ENCODE data around the gene SOSTDC1.

The SOSTDC1 gene

DNA sequence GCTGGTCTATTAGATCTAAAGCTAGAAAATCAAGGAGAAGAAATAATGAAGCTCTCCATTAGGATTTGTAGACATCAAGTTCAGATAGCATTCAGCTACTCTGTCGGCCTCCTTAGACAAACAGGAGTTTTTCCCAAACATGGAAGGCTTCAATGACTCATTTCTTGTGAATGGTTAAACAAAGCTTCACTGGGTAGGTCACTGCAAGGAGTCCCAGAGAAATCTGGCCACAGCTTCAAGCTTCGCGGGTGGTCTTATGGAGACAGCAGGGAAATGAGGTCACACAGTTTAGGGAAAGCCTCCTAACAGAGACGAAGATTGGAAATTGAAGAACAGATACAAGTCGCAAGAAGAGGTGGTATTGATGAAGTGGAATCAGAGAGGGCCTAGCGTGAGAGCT, 38.5 kb upstream of the SOSTDC1 start:
- no peak for TF ChIP-seq CTCF (conservative IDR thresholded peaks at IDR 0.05; ENCODE audit: control insufficient read depth, insufficient read depth, low read depth, low read length)
- peak; percentile 15 for DNase-seq (ENCODE audit: low read depth)
- no peak overlapping the region for H3K4me3 ChIP-seq (ENCODE audit: control insufficient read depth, low read depth, low read length)

DNA sequence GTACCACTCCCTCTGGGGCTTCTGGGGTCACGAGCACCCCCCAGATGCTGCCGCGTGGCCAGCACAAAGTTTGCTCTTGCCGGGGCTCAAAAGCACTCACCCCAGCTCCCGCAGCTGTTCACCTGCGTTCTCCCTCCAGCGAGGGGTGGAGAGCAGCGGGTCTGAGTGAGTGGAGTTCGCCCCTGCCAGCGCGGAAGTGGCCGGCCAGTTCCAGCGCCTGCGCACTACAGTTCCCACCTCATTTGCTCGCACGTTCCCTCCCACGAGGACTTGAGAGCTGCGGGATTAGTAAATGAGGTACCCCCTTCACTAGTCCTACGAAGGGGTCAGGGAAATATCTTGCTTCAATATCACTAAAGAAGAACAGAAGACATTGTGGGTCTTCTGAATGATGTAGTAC, 36.8 kb upstream of the SOSTDC1 start:
- H3K4me3 ChIP-seq (ENCODE audit: control insufficient read depth, low read depth, low read length) = no peak overlapping the region
- TF ChIP-seq CTCF (conservative IDR thresholded peaks at IDR 0.05; ENCODE audit: control insufficient read depth, insufficient read depth, low read depth, low read length) = no peak
- DNase-seq (ENCODE audit: low read depth) = no peak

DNA sequence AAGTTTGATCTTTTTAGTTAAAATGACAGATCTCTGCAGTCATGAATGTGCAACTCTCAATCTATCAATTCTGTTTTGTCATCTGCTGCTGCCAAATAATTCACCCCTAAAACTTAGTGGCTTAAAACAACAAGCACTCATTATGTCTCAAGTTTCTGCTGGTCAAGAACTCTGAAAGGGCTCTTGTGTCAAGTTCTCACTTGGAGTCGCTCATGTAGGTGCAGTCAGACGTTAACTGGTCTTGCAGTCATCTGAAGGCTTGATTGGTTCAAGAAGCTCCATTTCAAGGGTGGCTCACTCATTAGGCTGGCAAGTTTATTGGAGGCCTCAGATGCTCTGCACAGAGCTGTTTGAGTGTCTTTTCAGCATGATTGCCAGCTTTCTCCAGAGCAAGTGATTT, 32.6 kb upstream of the SOSTDC1 start:
- no peak for TF ChIP-seq CTCF (conservative IDR thresholded peaks at IDR 0.05; ENCODE audit: control insufficient read depth, insufficient read depth, low read depth, low read length)

GRCh38 chr7:16494955-16495719, 29.6 kb upstream of the SOSTDC1 start:
- H3K4me3 ChIP-seq (ENCODE audit: control insufficient read depth, low read depth, low read length) = no peak overlapping the region
- DNase-seq (ENCODE audit: low read depth) = no peak
- TF ChIP-seq CTCF (conservative IDR thresholded peaks at IDR 0.05; ENCODE audit: control insufficient read depth, insufficient read depth, low read depth, low read length) = no peak

More for the DNA sequence above, 32.6 kb upstream of the SOSTDC1 start:
- no peak overlapping the region for H3K4me3 ChIP-seq (ENCODE audit: control insufficient read depth, low read depth, low read length)
- no peak for DNase-seq (ENCODE audit: low read depth)

DNA sequence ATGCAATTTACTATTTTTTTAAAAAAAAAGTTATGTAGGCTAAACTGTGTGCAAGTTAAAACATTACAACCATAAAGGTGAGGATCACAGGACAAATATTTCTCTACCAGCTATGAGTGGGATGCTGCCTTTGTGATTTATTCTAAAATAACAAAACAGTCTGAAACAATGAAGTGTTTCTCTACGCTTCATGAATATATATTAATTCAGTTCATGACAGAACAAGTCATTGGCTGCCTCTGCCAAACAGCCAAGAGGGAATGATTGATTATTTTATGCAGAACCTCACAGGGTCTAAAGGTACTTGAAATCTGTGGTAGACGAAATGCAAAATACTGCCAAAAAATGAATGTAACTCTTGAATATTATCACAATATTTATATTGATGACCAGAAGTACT, 29.0 kb upstream of the SOSTDC1 start:
- no peak for DNase-seq (ENCODE audit: low read depth)
- TF ChIP-seq CTCF (conservative IDR thresholded peaks at IDR 0.05; ENCODE audit: control insufficient read depth, insufficient read depth, low read depth, low read length) = no peak
- no peak overlapping the region for H3K4me3 ChIP-seq (ENCODE audit: control insufficient read depth, low read depth, low read length)

DNA sequence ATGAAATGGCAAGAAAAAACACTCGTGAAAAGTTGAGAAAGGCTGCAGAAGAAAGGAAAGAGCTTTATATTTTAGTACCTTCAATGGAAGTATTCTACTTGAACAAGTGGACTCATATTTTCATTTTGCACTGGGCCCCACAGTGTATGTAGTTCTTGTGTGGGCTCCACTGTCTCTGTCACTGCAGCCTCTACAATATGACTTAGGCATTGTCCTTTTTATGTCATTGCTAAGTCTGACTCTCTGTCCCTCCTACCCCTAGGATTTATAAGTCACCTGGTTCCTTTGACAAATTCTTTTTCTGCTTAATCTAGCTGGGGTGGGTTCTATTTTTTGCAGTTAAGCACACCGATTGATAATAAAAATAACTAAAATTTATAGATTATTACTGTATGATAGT, 27.7 kb upstream of the SOSTDC1 start:
- H3K4me3 ChIP-seq (ENCODE audit: control insufficient read depth, low read depth, low read length) = no peak overlapping the region
- no peak for DNase-seq (ENCODE audit: low read depth)
- TF ChIP-seq CTCF (conservative IDR thresholded peaks at IDR 0.05; ENCODE audit: control insufficient read depth, insufficient read depth, low read depth, low read length) = no peak

Measured in fibroblast of mammary gland (primary cell).